ENCODE data around the gene FAM3D.
A peak's percentile ranks its signal among the peaks of the same experiment; 100 is the strongest.

Gene FAM3D

DNA sequence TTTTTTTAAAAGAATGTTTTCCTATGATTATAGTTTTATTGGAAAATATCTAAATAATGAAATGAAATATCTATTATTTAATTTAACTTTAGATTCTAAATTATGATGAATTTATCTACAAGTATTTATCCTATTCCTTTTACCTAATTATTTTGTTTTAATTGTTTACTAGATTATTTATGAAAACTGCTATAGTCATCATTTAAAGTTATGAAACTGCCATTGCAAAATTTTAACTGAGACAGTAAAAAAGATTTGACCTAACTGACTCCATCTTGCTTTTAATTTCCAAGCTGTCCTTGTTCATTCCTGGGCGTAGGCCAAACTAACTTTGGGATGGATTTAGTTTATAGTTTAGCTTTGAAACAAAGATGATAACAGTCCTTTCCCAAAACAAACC, 25.9 kb upstream of the FAM3D start:
- DNase-seq (ENCODE audit: low read depth) = no peak
- TF ChIP-seq, protein P1, sequence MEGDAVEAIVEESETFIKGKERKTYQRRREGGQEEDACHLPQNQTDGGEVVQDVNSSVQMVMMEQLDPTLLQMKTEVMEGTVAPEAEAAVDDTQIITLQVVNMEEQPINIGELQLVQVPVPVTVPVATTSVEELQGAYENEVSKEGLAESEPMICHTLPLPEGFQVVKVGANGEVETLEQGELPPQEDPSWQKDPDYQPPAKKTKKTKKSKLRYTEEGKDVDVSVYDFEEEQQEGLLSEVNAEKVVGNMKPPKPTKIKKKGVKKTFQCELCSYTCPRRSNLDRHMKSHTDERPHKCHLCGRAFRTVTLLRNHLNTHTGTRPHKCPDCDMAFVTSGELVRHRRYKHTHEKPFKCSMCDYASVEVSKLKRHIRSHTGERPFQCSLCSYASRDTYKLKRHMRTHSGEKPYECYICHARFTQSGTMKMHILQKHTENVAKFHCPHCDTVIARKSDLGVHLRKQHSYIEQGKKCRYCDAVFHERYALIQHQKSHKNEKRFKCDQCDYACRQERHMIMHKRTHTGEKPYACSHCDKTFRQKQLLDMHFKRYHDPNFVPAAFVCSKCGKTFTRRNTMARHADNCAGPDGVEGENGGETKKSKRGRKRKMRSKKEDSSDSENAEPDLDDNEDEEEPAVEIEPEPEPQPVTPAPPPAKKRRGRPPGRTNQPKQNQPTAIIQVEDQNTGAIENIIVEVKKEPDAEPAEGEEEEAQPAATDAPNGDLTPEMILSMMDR (conservative IDR thresholded peaks at IDR 0.05; ENCODE audit: low read depth, low read length) = no peak
- no peak overlapping the region for H3K4me3 ChIP-seq (ENCODE audit: low read length)

DNA sequence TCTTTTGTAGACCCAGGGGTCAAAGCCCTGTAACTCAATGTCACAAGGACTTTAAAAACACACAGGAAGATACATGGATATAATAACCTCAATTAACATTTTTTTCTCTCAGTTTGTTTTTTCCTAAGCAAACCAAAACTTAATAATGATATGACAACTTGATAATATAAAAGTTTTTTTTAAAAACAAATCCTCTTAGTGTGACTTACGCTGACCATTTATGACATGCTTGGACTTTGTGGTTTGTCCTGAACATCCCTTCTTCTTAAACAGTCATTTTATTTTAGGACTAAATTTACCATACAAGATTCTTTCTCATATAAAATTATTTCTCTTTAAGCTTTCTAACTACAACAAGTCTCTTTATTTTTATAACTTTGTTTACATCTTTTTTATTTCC, 25.4 kb upstream of the FAM3D start:
- no peak overlapping the region for H3K4me3 ChIP-seq (ENCODE audit: low read length)
- TF ChIP-seq, protein P1 (conservative IDR thresholded peaks at IDR 0.05; ENCODE audit: low read depth, low read length) = no peak
- DNase-seq (ENCODE audit: low read depth) = peak; percentile 5

DNA sequence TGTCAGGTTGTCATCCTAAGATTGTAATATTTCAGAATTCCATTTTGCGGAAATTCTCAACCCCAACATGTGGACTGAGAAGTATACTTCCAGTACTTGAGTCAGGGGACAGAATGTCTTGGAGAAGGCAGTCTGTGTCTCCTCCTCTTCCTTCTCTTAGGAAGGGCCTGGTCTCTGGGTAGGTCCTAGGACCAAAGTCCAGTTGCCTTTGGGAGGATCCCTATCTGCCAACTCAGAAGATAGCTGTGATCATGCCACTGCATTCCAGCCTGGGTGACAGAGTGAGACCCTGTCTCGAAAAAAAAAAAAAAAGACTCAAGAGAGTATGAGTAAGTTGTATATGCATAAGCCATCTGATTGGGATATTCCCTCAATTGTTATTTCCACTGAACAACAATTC, 23.9 kb upstream of the FAM3D start:
- H3K4me3 ChIP-seq (ENCODE audit: low read length) = no peak overlapping the region
- TF ChIP-seq, protein P1 (conservative IDR thresholded peaks at IDR 0.05; ENCODE audit: low read depth, low read length) = no peak
- no peak for DNase-seq (ENCODE audit: low read depth)

DNA sequence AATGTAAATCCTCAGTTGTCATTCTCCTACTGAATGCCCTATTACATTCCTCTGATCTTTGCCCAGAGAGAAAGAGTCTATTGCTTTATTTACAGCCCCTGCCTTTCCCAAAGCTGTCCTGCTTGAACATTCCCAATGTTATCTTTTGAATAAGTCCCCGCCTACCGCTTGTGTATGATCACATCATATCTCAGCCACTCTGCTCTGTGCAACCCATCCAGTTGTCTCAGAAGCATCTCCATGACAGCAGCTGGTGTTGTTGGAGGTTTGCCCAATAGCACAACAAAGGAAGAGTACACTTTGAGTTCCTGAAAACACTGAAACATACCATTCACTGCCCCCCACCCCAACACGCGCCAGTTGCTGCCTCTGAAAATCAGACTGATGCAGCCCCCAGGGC, 22.0 kb upstream of the FAM3D start:
- no peak overlapping the region for H3K4me3 ChIP-seq (ENCODE audit: low read length)
- TF ChIP-seq, protein P1 (conservative IDR thresholded peaks at IDR 0.05; ENCODE audit: low read depth, low read length) = no peak
- DNase-seq (ENCODE audit: low read depth) = no peak

DNA sequence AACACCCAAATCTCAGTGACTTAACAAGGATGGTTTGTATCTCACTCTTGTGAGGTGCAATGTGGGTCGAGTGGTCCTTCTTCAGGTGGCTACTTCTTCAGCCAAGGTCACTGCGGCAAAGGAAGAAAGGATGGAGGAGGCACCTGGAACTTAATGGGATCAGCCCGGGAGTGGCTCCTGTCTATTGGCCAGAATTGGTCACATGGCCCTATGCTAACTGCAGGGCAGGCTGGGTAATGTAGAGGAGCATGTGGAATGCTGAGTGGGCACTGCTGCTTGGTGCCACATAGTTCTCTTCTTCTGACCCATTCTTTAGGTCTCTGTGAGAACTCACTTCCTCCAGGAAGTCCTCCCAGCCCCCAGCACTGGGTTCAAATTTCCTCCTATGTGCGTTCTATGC, 20.3 kb upstream of the FAM3D start:
- DNase-seq (ENCODE audit: low read depth) = no peak
- TF ChIP-seq, protein P1 (conservative IDR thresholded peaks at IDR 0.05; ENCODE audit: low read depth, low read length) = no peak

DNA sequence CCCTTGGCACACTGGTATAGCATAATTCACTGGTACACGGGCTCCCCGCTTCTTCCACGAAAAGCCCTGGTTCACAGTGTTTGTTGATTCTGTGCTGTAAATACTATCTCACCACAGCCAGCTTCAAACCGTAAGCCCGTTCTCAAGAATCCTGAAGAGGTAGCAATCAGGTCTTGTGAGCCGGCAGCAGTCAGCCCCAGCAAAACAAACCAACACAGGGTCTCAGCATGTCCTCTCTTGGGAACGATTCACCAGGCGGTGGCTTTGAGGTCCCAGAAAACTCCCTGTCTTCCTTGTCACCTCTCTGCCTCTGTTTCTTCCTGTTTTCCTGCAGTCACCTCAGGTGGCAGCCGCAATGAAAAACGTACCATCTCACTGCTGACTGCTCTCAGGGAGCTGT, 19.1 kb upstream of the FAM3D start:
- H3K4me3 ChIP-seq (ENCODE audit: low read length) = no peak overlapping the region
- TF ChIP-seq, protein P1 (conservative IDR thresholded peaks at IDR 0.05; ENCODE audit: low read depth, low read length) = no peak

More for the DNA sequence above, 20.3 kb upstream of the FAM3D start:
- H3K4me3 ChIP-seq (ENCODE audit: low read length) = no peak overlapping the region

DNA sequence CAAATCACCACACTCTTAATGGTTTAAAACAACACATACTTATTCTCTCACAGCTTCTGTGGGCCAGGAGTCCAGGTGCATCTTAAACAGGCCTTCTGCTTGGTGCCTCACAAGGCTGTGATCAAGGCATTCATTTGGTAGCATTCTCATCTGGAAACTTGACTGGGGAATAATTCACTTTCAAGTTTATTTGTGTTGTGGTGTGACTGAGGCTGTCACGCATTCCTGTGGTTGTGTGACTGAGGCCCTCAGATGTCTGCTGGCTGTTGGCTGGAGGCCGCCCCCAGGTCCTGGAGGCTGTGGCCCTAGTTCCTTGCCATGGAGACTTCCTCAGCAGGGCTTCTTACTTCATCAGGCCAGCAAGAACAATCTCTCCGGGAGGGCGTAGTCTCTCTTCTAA, 16.9 kb upstream of the FAM3D start:
- no peak overlapping the region for H3K4me3 ChIP-seq (ENCODE audit: low read length)
- DNase-seq (ENCODE audit: low read depth) = no peak
- TF ChIP-seq, protein P1 (conservative IDR thresholded peaks at IDR 0.05; ENCODE audit: low read depth, low read length) = no peak

More for the DNA sequence above, 19.1 kb upstream of the FAM3D start:
- DNase-seq (ENCODE audit: low read depth) = no peak
